GM23338 (cell line): ENCODE measurements around the gene ULBP1. TPM values are rescaled to one million over a fixed set of nuclear protein-coding genes. Genes with fewer than 3 reads are reported as not detected.

Source experiments
- ATAC-seq: fragments of 200-7000 bp; cut with Tn5 transposase; 3 replicates; pipeline ENCODE4 v1.9.1; 2020
- DNase-seq: peaks from one replicate; pipeline ENCODE4 v3.0.0-alpha.2; 2015; ENCODE audit warnings: low spot score
- H2AFZ ChIP-seq: fragments of 200-600 bp; sonication (generic); 2 replicates; pipeline ENCODE4 v1.8.0; 2016; ENCODE audit warnings: antibody characterized with exemption, mild to moderate bottlenecking, moderate library complexity
- H3F3A ChIP-seq: fragments of 200-600 bp; sonication (generic); replicated peaks from 2 replicates; pipeline ENCODE4 v1.8.0; 2017; ENCODE audit warnings: antibody characterized with exemption, mixed run types, low read depth
- H3K27ac ChIP-seq: fragments of 200-600 bp; sonication (generic); 2 replicates; pipeline ENCODE4 v1.6.1; 2016; ENCODE audit warnings: low read depth
- H3K27me3 ChIP-seq: fragments of 200-600 bp; sonication (generic); 2 replicates; pipeline ENCODE4 v1.8.0; 2016; ENCODE audit warnings: mild to moderate bottlenecking, mixed run types, moderate library complexity; ENCODE audit not compliant: insufficient read depth
- H3K36me3 ChIP-seq: fragments of 200-600 bp; sonication (generic); 2 replicates; pipeline ENCODE4 v1.8.0; 2016; ENCODE audit warnings: mild to moderate bottlenecking; ENCODE audit not compliant: insufficient read depth
- H3K4me1 ChIP-seq: fragments of 200-600 bp; sonication (generic); 2 replicates; pipeline ENCODE4 v1.8.0; 2016; ENCODE audit warnings: mild to moderate bottlenecking, moderate library complexity; ENCODE audit not compliant: insufficient read depth
- H3K4me2 ChIP-seq: fragments of 200-600 bp; sonication (generic); 2 replicates; pipeline ENCODE4 v1.7.1; 2017; ENCODE audit warnings: mixed run types
- H3K4me3 ChIP-seq: fragments of 200-600 bp; sonication (generic); 2 replicates; pipeline ENCODE4 v1.6.1; 2016; ENCODE audit warnings: mixed run types
- H3K79me2 ChIP-seq: fragments of 200-600 bp; sonication (generic); replicated peaks from 2 replicates; pipeline ENCODE4 v1.8.0; 2017; ENCODE audit warnings: mild to moderate bottlenecking; ENCODE audit not compliant: insufficient read depth
- H3K9me2 ChIP-seq: fragments of 200-600 bp; sonication (generic); 2 replicates; pipeline ENCODE4 v1.8.0; 2017; ENCODE audit not compliant: insufficient read depth
- H4K20me1 ChIP-seq: fragments of 200-600 bp; sonication (generic); replicated peaks from 2 replicates; pipeline ENCODE4 v1.8.0; 2017; ENCODE audit warnings: mild to moderate bottlenecking; ENCODE audit not compliant: insufficient read depth
- H3K27ac Mint-ChIP-seq: 2 replicates; pipeline ENCODE4 v1.8.0; 2020; ENCODE audit warnings: inconsistent platforms, mild to moderate bottlenecking, moderate library complexity, mixed read lengths
- H3K27me3 Mint-ChIP-seq: 3 replicates; pipeline ENCODE4 v1.8.0; 2022; ENCODE audit warnings: low read depth, mild to moderate bottlenecking, moderate library complexity, mixed read lengths, inconsistent platforms; ENCODE audit not compliant: insufficient read depth, poor library complexity
- H3K36me3 Mint-ChIP-seq: 3 replicates; pipeline ENCODE4 v1.8.0; 2021; ENCODE audit warnings: low read depth, mild to moderate bottlenecking, inconsistent platforms, moderate library complexity, mixed read lengths
- H3K4me1 Mint-ChIP-seq: 3 replicates; pipeline ENCODE4 v1.8.0; 2020; ENCODE audit warnings: mild to moderate bottlenecking, inconsistent platforms, mixed read lengths
- H3K4me3 Mint-ChIP-seq: 3 replicates; pipeline ENCODE4 v1.8.0; 2021; ENCODE audit warnings: moderate library complexity, mild to moderate bottlenecking, inconsistent platforms, mixed read lengths
- H3K9me3 Mint-ChIP-seq: 3 replicates; pipeline ENCODE4 v1.8.0; 2020; ENCODE audit warnings: moderate library complexity, mild to moderate bottlenecking, inconsistent platforms, mixed read lengths
- CREB1 ChIP-seq: fragments of 250-450 bp; sonication (Bioruptor Pico); IDR thresholded peaks from 2 replicates; pipeline ENCODE4 v1.5.0; 2020; ENCODE audit warnings: low read depth, mild to moderate bottlenecking, moderate library complexity
- CTCF ChIP-seq, 2 experiments: fragments of 200-600 bp in 1 of 2; sonication (generic) in 1 of 2; conservative IDR thresholded peaks; 2 replicates each; pipeline versions ENCODE4 v1.5.1 to v1.6.1; 2016 to 2017; ENCODE audit warnings: antibody characterized with exemption in 2 of 2, low read depth in 2 of 2, mild to moderate bottlenecking in 2 of 2, moderate library complexity in 1 of 2
- EZH2 ChIP-seq: fragments of 200-600 bp; sonication (generic); IDR thresholded peaks from one replicate; pipeline ENCODE4 v1.8.0; 2017; ENCODE audit warnings: antibody characterized with exemption, mild to moderate bottlenecking, low read depth; ENCODE audit not compliant: unreplicated experiment
- EZH2phosphoT487 ChIP-seq: fragments of 200-600 bp; sonication (generic); IDR thresholded peaks from one replicate; pipeline ENCODE4 v1.8.1; 2018; ENCODE audit warnings: antibody characterized with exemption; ENCODE audit not compliant: unreplicated experiment
- JUNB ChIP-seq: IDR thresholded peaks from one replicate; pipeline ENCODE4 v1.6.1; 2016; ENCODE audit warnings: antibody characterized with exemption; ENCODE audit not compliant: unreplicated experiment
- NANOG ChIP-seq: IDR thresholded peaks from 2 replicates; pipeline ENCODE4 v1.6.1; 2016; ENCODE audit warnings: antibody characterized with exemption, borderline replicate concordance
- POLR2AphosphoS5 ChIP-seq: IDR thresholded peaks from 2 replicates; pipeline ENCODE4 v1.6.1; 2016; ENCODE audit warnings: antibody characterized with exemption, low read depth
- STAT1 ChIP-seq: IDR thresholded peaks from one replicate; pipeline ENCODE4 v1.6.1; 2016; ENCODE audit warnings: antibody characterized with exemption; ENCODE audit not compliant: unreplicated experiment
- ZNF114 ChIP-seq: fragments of 250-450 bp; sonication (Bioruptor Pico); IDR thresholded peaks from 2 replicates; pipeline ENCODE4 v1.5.0; 2020; ENCODE audit warnings: mild to moderate bottlenecking, moderate library complexity
- ZNF331 ChIP-seq: fragments of 250-450 bp; sonication (Bioruptor Pico); IDR thresholded peaks from 2 replicates; pipeline ENCODE4 v1.5.0; 2020; ENCODE audit warnings: low read depth, mild to moderate bottlenecking, moderate library complexity
- polyA plus RNA-seq: library from polyadenylated mRNA; unstranded; fragments of >200 nt; fragmentation: Nextera tagmentation; extraction: Ambion mirVana; gene quantifications from 2 replicates; pipeline ENCODE4 v1.2.1, GENCODE V29; 2016
- total RNA-seq: library from RNA; depleted of rRNA; stranded (reverse); fragments of >200 nt; shearing (Covaris generic); gene quantifications from 2 replicates; pipeline ENCODE4 v1.2.3, GENCODE V29; 2014
- TF ChIP-seq, protein P1 (sequence below): IDR thresholded peaks from one replicate; pipeline ENCODE4 v1.6.1; 2018; ENCODE audit warnings: antibody characterized with exemption; ENCODE audit not compliant: unreplicated experiment
- TF ChIP-seq, protein P2 (sequence below): IDR thresholded peaks from 2 replicates; pipeline ENCODE4 v1.6.1; 2016; ENCODE audit warnings: antibody characterized with exemption
- TF ChIP-seq, protein P3 (sequence below): fragments of 250-450 bp; sonication (Bioruptor Pico); IDR thresholded peaks from 2 replicates; pipeline ENCODE4 v1.5.0; 2020; ENCODE audit warnings: mild to moderate bottlenecking, moderate library complexity

ULBP1 gene
- total and polyA plus RNA-seq, 2 experiments from 2014 or later = 0.74 to 1.7 TPM

GRCh38 chr6:149999636-150000035 is 35.9 kb downstream of the ULBP1 start:
- TF ChIP-seq JUNB = no peak
- TF ChIP-seq POLR2AphosphoS5 = no peak
- TF ChIP-seq ZNF114 = no peak
- TF ChIP-seq CREB1 (CRISPR knock-in tag) = no peak
- TF ChIP-seq, protein P1, sequence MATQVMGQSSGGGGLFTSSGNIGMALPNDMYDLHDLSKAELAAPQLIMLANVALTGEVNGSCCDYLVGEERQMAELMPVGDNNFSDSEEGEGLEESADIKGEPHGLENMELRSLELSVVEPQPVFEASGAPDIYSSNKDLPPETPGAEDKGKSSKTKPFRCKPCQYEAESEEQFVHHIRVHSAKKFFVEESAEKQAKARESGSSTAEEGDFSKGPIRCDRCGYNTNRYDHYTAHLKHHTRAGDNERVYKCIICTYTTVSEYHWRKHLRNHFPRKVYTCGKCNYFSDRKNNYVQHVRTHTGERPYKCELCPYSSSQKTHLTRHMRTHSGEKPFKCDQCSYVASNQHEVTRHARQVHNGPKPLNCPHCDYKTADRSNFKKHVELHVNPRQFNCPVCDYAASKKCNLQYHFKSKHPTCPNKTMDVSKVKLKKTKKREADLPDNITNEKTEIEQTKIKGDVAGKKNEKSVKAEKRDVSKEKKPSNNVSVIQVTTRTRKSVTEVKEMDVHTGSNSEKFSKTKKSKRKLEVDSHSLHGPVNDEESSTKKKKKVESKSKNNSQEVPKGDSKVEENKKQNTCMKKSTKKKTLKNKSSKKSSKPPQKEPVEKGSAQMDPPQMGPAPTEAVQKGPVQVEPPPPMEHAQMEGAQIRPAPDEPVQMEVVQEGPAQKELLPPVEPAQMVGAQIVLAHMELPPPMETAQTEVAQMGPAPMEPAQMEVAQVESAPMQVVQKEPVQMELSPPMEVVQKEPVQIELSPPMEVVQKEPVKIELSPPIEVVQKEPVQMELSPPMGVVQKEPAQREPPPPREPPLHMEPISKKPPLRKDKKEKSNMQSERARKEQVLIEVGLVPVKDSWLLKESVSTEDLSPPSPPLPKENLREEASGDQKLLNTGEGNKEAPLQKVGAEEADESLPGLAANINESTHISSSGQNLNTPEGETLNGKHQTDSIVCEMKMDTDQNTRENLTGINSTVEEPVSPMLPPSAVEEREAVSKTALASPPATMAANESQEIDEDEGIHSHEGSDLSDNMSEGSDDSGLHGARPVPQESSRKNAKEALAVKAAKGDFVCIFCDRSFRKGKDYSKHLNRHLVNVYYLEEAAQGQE = no peak
- no peak for TF ChIP-seq STAT1
- TF ChIP-seq NANOG = no peak
- TF ChIP-seq ZNF331 (CRISPR knock-in tag) = no peak
- no peak for TF ChIP-seq EZH2phosphoT487
- TF ChIP-seq, protein P2, sequence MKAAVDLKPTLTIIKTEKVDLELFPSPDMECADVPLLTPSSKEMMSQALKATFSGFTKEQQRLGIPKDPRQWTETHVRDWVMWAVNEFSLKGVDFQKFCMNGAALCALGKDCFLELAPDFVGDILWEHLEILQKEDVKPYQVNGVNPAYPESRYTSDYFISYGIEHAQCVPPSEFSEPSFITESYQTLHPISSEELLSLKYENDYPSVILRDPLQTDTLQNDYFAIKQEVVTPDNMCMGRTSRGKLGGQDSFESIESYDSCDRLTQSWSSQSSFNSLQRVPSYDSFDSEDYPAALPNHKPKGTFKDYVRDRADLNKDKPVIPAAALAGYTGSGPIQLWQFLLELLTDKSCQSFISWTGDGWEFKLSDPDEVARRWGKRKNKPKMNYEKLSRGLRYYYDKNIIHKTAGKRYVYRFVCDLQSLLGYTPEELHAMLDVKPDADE = no peak
- no peak for TF ChIP-seq CTCF (conservative IDR thresholded peaks at IDR 0.05; ENCODE audit: low read depth in 2 of 2)
- no peak for TF ChIP-seq EZH2
- TF ChIP-seq, protein P3, sequence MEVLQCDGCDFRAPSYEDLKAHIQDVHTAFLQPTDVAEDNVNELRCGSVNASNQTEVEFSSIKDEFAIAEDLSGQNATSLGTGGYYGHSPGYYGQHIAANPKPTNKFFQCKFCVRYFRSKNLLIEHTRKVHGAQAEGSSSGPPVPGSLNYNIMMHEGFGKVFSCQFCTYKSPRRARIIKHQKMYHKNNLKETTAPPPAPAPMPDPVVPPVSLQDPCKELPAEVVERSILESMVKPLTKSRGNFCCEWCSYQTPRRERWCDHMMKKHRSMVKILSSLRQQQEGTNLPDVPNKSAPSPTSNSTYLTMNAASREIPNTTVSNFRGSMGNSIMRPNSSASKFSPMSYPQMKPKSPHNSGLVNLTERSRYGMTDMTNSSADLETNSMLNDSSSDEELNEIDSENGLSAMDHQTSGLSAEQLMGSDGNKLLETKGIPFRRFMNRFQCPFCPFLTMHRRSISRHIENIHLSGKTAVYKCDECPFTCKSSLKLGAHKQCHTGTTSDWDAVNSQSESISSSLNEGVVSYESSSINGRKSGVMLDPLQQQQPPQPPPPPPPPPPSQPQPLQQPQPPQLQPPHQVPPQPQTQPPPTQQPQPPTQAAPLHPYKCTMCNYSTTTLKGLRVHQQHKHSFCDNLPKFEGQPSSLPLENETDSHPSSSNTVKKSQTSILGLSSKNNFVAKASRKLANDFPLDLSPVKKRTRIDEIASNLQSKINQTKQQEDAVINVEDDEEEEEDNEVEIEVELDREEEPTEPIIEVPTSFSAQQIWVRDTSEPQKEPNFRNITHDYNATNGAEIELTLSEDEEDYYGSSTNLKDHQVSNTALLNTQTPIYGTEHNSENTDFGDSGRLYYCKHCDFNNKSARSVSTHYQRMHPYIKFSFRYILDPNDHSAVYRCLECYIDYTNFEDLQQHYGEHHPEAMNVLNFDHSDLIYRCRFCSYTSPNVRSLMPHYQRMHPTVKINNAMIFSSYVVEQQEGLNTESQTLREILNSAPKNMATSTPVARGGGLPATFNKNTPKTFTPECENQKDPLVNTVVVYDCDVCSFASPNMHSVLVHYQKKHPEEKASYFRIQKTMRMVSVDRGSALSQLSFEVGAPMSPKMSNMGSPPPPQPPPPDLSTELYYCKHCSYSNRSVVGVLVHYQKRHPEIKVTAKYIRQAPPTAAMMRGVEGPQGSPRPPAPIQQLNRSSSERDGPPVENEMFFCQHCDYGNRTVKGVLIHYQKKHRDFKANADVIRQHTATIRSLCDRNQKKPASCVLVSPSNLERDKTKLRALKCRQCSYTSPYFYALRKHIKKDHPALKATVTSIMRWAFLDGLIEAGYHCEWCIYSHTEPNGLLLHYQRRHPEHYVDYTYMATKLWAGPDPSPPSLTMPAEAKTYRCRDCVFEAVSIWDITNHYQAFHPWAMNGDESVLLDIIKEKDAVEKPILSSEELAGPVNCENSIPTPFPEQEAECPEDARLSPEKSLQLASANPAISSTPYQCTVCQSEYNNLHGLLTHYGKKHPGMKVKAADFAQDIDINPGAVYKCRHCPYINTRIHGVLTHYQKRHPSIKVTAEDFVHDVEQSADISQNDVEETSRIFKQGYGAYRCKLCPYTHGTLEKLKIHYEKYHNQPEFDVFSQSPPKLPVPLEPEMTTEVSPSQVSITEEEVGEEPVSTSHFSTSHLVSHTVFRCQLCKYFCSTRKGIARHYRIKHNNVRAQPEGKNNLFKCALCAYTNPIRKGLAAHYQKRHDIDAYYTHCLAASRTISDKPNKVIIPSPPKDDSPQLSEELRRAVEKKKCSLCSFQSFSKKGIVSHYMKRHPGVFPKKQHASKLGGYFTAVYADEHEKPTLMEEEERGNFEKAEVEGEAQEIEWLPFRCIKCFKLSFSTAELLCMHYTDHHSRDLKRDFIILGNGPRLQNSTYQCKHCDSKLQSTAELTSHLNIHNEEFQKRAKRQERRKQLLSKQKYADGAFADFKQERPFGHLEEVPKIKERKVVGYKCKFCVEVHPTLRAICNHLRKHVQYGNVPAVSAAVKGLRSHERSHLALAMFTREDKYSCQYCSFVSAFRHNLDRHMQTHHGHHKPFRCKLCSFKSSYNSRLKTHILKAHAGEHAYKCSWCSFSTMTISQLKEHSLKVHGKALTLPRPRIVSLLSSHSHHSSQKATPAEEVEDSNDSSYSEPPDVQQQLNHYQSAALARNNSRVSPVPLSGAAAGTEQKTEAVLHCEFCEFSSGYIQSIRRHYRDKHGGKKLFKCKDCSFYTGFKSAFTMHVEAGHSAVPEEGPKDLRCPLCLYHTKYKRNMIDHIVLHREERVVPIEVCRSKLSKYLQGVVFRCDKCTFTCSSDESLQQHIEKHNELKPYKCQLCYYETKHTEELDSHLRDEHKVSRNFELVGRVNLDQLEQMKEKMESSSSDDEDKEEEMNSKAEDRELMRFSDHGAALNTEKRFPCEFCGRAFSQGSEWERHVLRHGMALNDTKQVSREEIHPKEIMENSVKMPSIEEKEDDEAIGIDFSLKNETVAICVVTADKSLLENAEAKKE = no peak

More at GRCh38 chr6:149999636-150000035, 35.9 kb downstream of the ULBP1 start:
- no peak overlapping the region for H3K27ac Mint-ChIP-seq
- peaks cover 7% of the 10 kb centered on the region for H3K4me1 Mint-ChIP-seq
- H3K27me3 Mint-ChIP-seq = peaks cover 37% of the 10 kb centered on the region
- peaks cover 3% of the 10 kb centered on the region; the same call in 1 of the 3 replicates for H3K36me3 Mint-ChIP-seq
- Histone ChIP-seq H3K27ac (no peak overlapping the region), H3K36me3 (no peaks in the 10 kb centered on the region), H4K20me1 (no peaks in the 10 kb centered on the region), H2AFZ (no peak overlapping the region), H3K9me2 (no peaks in the 10 kb centered on the region), H3K4me3 (no peak overlapping the region), H3F3A (no peaks in the 10 kb centered on the region), H3K27me3 (peaks cover 56% of the 10 kb centered on the region), H3K4me2 (no peak overlapping the region), H3K79me2 (no peaks in the 10 kb centered on the region), H3K4me1 (no peaks in the 10 kb centered on the region)
- no peaks in the 10 kb centered on the region for H3K9me3 Mint-ChIP-seq
- DNase-seq = no peak
- no peak overlapping the region for H3K4me3 Mint-ChIP-seq
- no peak for ATAC-seq
